ENCODE data around the gene ZNHIT3.
A peak's percentile ranks its signal among the peaks of the same experiment; 100 is the strongest.

Gene ZNHIT3

DNA sequence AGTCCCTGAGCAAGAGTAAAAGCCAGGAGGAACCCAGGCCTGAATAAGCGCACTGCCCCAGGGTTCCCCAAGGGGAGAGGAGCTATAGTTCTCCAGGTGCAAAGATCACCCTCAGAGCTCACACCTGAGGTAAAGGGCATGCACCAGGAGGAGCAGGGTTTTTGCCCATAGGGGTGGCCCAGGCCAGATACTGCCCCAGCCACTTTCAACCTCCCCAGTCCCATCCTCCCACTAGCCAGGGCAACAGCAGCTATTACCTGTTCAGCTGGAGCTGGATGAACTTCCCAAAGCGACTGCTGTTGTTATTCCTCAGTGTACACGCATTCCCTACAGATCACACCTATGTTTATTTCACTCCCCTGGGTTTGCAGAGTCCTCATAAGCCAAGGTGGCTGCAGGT is 28.4 kb downstream of the ZNHIT3 start:
- Mint-ChIP-seq H3K4me3 (no peak overlapping the region), H3K27ac (no peak overlapping the region), H3K36me3 (ENCODE audit: low read depth) (peaks cover 6% of the 10 kb centered on the region), H3K9me3 (no peaks in the 10 kb centered on the region), H3K27me3 (ENCODE audit: low read depth) (no peaks in the 10 kb centered on the region), H3K4me1 (ENCODE audit: low read depth) (no peaks in the 10 kb centered on the region)

DNA sequence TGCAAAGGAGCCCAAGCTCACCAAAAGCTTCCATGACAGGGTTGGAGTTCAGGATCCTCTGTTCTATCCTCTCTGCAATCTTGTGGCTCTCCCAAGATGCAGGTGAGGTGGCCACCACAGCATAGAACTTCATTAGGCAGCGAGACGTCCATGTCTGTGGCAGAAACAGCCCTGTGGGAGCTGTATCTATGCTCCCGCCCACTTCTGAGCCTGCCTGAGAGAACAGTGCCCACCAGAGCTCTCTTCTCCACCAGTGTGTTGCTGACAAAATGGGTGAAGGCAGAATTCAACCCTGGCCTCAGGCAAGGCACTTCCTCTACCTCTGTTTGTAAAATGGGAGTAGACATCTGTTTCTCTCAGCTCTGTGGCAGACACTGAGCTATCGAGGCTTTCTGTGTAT is 29.4 kb downstream of the ZNHIT3 start:
- H3K27me3 Mint-ChIP-seq (ENCODE audit: low read depth) = no peaks in the 10 kb centered on the region
- no peak overlapping the region for H3K27ac Mint-ChIP-seq
- H3K4me3 Mint-ChIP-seq = no peak overlapping the region
- no peaks in the 10 kb centered on the region for H3K4me1 Mint-ChIP-seq (ENCODE audit: low read depth)
- no peaks in the 10 kb centered on the region for H3K9me3 Mint-ChIP-seq
- H3K36me3 Mint-ChIP-seq (ENCODE audit: low read depth) = peaks cover 12% of the 10 kb centered on the region

GRCh38 chr17:36523113-36523512 is 36.6 kb downstream of the ZNHIT3 start:
- no peak overlapping the region for H3K27ac Mint-ChIP-seq
- peaks cover 45% of the 10 kb centered on the region for H3K36me3 Mint-ChIP-seq (ENCODE audit: low read depth)
- no peaks in the 10 kb centered on the region for H3K9me3 Mint-ChIP-seq
- peaks cover 9% of the 10 kb centered on the region for H3K4me1 Mint-ChIP-seq (ENCODE audit: low read depth)
- no peaks in the 10 kb centered on the region for H3K27me3 Mint-ChIP-seq (ENCODE audit: low read depth)
- H3K4me3 Mint-ChIP-seq = no peak overlapping the region

DNA sequence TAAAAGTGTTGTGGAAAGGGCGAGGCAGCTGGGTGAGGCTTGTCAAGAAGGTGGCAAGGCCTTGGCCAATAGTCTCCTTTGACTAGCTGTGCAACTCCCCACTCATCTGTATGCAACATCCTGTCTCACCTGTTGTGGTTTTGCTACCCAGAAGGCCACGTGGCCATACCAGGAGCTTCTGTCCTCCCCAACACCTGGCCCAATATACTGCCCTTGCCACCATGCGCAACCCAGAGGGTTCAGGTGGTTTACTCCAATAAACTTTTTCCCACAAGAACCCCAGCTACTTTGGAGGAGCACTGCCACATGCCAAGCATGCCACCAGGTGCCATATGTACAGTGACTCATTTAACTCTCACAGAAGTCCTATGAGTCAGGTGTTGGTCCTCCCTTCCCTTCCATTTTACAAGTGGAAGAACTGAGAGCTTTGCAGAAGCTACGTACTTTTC is 38.0 kb downstream of the ZNHIT3 start:
- peak overlapping the region; percentile 39 for H3K27ac Mint-ChIP-seq
- H3K9me3 Mint-ChIP-seq = no peaks in the 10 kb centered on the region
- no peaks in the 10 kb centered on the region for H3K27me3 Mint-ChIP-seq (ENCODE audit: low read depth)
- H3K36me3 Mint-ChIP-seq (ENCODE audit: low read depth) = peaks cover 43% of the 10 kb centered on the region
- peaks cover 12% of the 10 kb centered on the region for H3K4me1 Mint-ChIP-seq (ENCODE audit: low read depth)
- H3K4me3 Mint-ChIP-seq = no peak overlapping the region

GRCh38 chr17:36525113-36525512 is 38.6 kb downstream of the ZNHIT3 start:
- Mint-ChIP-seq H3K27ac (no peak overlapping the region), H3K4me3 (no peak overlapping the region), H3K4me1 (ENCODE audit: low read depth) (peaks cover 12% of the 10 kb centered on the region), H3K36me3 (ENCODE audit: low read depth) (peaks cover 43% of the 10 kb centered on the region), H3K27me3 (ENCODE audit: low read depth) (no peaks in the 10 kb centered on the region), H3K9me3 (no peaks in the 10 kb centered on the region)

DNA sequence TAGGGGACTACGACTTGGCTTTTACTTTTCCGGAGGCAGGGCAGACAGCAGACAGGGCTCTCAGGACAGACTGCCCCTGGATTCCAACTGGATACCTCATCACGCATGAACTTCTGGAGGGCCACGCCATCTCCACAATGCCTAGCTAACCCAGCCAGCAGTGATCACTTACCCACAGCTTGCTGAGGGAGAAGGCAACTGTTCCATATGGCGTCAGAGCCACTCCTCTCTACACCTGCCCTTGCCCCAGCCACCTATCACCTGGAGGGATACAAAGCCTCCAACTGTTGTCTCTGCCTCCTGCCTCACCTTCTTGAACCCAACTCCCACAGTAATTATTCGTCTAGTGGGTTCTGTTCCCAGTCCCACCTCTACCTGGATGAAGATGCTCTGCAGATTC is 39.4 kb downstream of the ZNHIT3 start:
- H3K27me3 Mint-ChIP-seq (ENCODE audit: low read depth) = no peaks in the 10 kb centered on the region
- H3K4me1 Mint-ChIP-seq (ENCODE audit: low read depth) = peaks cover 12% of the 10 kb centered on the region
- H3K36me3 Mint-ChIP-seq (ENCODE audit: low read depth) = peaks cover 36% of the 10 kb centered on the region
- no peak overlapping the region for H3K4me3 Mint-ChIP-seq
- H3K9me3 Mint-ChIP-seq = no peaks in the 10 kb centered on the region
- no peak overlapping the region for H3K27ac Mint-ChIP-seq

DNA sequence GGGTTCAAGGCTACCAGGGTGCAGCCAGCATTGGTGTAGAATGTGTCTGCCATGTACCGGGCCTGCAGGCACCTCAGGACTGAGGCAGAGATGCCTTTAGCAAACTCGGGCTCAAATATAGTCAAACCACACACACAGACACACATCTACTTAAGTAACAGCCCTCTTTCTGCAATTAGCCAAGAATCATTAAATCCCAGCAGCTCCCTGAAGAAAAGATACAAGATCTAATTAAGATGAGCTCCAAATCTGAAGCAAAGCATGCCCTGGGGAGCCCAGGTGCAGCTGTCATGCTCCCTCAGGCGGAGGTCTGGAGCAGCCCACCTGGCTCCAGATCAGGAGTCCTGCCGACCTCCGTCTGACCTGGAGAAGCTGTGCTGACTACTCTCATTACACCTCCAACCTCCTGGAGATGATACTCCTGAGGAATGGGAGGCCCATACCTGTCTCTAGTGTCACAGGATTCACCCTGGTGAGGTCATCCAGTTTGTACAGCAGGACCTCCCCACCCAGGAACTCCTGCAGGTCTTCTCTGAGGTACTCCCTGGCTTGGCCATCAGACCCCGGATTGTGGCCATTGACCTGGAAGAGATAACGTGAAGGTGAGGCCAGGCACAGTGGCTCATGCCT is 41.3 kb downstream of the ZNHIT3 start:
- H3K27ac Mint-ChIP-seq = no peak overlapping the region
- peaks cover 14% of the 10 kb centered on the region for H3K4me1 Mint-ChIP-seq (ENCODE audit: low read depth)
- H3K27me3 Mint-ChIP-seq (ENCODE audit: low read depth) = no peaks in the 10 kb centered on the region
- no peak overlapping the region for H3K4me3 Mint-ChIP-seq
- peaks cover 38% of the 10 kb centered on the region for H3K36me3 Mint-ChIP-seq (ENCODE audit: low read depth)
- H3K9me3 Mint-ChIP-seq = no peaks in the 10 kb centered on the region

- H3K27me3 Mint-ChIP-seq (ENCODE audit: low read depth) = no peaks in the 10 kb centered on the region
- H3K4me3 Mint-ChIP-seq = no peak overlapping the region
- no peak overlapping the region for H3K27ac Mint-ChIP-seq
- peaks cover 22% of the 10 kb centered on the region for H3K4me1 Mint-ChIP-seq (ENCODE audit: low read depth)
- peaks cover 42% of the 10 kb centered on the region for H3K36me3 Mint-ChIP-seq (ENCODE audit: low read depth)
- no peaks in the 10 kb centered on the region for H3K9me3 Mint-ChIP-seq
Observed at GRCh38 chr17:36529121-36529520, 42.6 kb downstream of the ZNHIT3 start.

- H3K36me3 Mint-ChIP-seq (ENCODE audit: low read depth) = peaks cover 25% of the 10 kb centered on the region
Observed at GRCh38 chr17:36532435-36532975, 46.0 kb downstream of the ZNHIT3 start.

GRCh38 chr17:36533935-36534839 is 47.7 kb downstream of the ZNHIT3 start:
- peaks cover 28% of the 10 kb centered on the region for H3K36me3 Mint-ChIP-seq (ENCODE audit: low read depth)
- H3K4me3 Mint-ChIP-seq = peak overlapping the region; percentile 99
- peaks cover 25% of the 10 kb centered on the region for H3K4me1 Mint-ChIP-seq (ENCODE audit: low read depth)
- H3K9me3 Mint-ChIP-seq = no peaks in the 10 kb centered on the region
- peak overlapping the region; percentile 98 for H3K27ac Mint-ChIP-seq
- H3K27me3 Mint-ChIP-seq (ENCODE audit: low read depth) = no peaks in the 10 kb centered on the region

More at GRCh38 chr17:36532435-36532975, 46.0 kb downstream of the ZNHIT3 start:
- Mint-ChIP-seq H3K27me3 (ENCODE audit: low read depth) (no peaks in the 10 kb centered on the region), H3K27ac (peak overlapping the region; percentile 10), H3K4me3 (peak overlapping the region; percentile 52), H3K4me1 (ENCODE audit: low read depth) (peaks cover 27% of the 10 kb centered on the region), H3K9me3 (no peaks in the 10 kb centered on the region)

- no peaks in the 10 kb centered on the region for H3K9me3 Mint-ChIP-seq
- H3K36me3 Mint-ChIP-seq (ENCODE audit: low read depth) = peaks cover 31% of the 10 kb centered on the region
- H3K4me3 Mint-ChIP-seq = peak within 1 kb of the TSS; percentile 99
- peak within 1 kb of the TSS; percentile 98 for H3K27ac Mint-ChIP-seq
- H3K4me1 Mint-ChIP-seq (ENCODE audit: low read depth) = peaks cover 28% of the 10 kb centered on the region
- no peaks in the 10 kb centered on the region for H3K27me3 Mint-ChIP-seq (ENCODE audit: low read depth)
Observed at GRCh38 chr17:36534840-36535668, 48.6 kb downstream of the ZNHIT3 start, which contains the start of the genes MYO19 and PIGW. MYO19 (minus strand) TSS chr17:36534868; CDS start chr17:36532538, 2,330 bp downstream. PIGW (plus strand) TSS chr17:36534987; CDS start chr17:36537102, 2,115 bp downstream.

DNA sequence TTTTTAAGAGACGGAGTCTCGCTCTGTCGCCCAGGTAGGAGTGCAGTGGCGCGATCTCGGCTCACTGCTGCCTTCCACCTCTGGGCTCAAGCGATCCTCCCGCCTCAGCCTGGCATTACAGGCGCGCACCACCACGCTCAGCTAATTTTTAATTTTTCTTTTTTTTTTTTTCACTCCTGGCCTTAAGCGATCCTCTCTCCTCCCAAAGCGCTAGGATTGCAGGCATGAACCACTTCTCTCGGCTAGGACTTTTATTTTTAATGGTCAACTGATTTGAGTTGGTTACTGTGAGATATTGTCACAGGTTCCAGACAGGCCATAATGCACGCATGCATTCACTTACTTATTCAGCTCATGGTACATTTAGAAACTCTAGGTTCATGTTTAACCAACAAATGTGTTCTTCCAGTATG is 49.2 kb downstream of the ZNHIT3 start:
- H3K27ac Mint-ChIP-seq = peak overlapping the region; percentile 98
- H3K36me3 Mint-ChIP-seq (ENCODE audit: low read depth) = peaks cover 32% of the 10 kb centered on the region
- peak overlapping the region; percentile 99 for H3K4me3 Mint-ChIP-seq
- no peaks in the 10 kb centered on the region for H3K27me3 Mint-ChIP-seq (ENCODE audit: low read depth)
- peaks cover 28% of the 10 kb centered on the region for H3K4me1 Mint-ChIP-seq (ENCODE audit: low read depth)
- H3K9me3 Mint-ChIP-seq = no peaks in the 10 kb centered on the region

DNA sequence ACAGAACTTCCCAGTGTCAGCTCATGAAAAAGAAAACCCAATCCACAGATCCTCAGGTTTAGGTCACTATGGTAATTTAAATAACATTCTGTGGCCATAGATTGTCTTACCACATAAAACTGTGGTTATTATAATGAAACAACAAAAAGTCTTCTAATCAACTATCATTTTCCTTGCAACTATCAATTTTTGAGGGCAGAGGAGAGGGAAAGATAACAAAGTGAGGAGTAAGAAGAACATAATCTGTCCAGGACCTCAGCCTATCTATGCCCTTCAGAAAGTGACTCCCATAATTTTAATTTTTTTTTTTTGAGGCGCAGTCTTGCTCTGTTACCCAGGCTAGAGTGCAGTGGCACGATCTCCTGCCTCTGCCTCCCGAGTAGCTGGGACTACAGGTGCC is 54.2 kb downstream of the ZNHIT3 start:
- H3K27me3 Mint-ChIP-seq (ENCODE audit: low read depth) = no peaks in the 10 kb centered on the region
- H3K4me1 Mint-ChIP-seq (ENCODE audit: low read depth) = peaks cover 13% of the 10 kb centered on the region
- H3K4me3 Mint-ChIP-seq = no peak overlapping the region
- H3K27ac Mint-ChIP-seq = no peak overlapping the region
- no peaks in the 10 kb centered on the region for H3K9me3 Mint-ChIP-seq
- H3K36me3 Mint-ChIP-seq (ENCODE audit: low read depth) = peaks cover 20% of the 10 kb centered on the region

DNA sequence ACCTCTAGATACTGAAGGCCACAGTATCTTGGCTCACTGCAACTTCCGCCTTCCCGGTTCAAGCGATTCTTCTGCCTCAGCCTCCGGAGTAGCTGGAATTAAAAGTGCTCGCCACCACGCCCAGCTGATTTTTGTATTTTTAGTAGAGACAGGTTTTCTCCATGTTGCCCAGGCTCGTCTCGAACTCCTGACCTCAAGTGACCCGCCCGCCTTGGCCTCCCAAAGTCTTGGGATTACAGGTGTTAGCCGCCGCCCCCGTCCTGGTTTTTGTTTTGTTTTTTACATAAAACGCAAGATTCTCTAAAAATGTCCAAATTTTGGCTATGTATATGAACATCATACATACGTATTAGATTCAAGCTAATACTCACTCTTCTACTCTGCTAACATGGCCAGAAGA is 56.3 kb downstream of the ZNHIT3 start:
- Mint-ChIP-seq H3K36me3 (ENCODE audit: low read depth) (peaks cover 24% of the 10 kb centered on the region), H3K27me3 (ENCODE audit: low read depth) (no peaks in the 10 kb centered on the region), H3K27ac (no peak overlapping the region), H3K4me3 (no peak overlapping the region), H3K9me3 (no peaks in the 10 kb centered on the region), H3K4me1 (ENCODE audit: low read depth) (peaks cover 12% of the 10 kb centered on the region)

Data from T-helper 1 cell treated with Interleukin-12 subunit alpha and Interleukin-12 subunit beta and Interleukin-4 antibody, amounts not matched to agents 30 μg/mL and 1 μg/mL, for 36 hours (primary cell).